DND-41 (cell line): ENCODE measurements around the gene NFIL3.
"Not testable (repeated sequence)": the region's sequence is repeated elsewhere in the genome, so short reads cannot be mapped to it uniquely, and the experiment has no call there.

Experiments used
- ATAC-seq: fragments of 200-7000 bp; cut with Tn5 transposase; 3 replicates; pipeline ENCODE4 v1.9.1; 2021; ENCODE audit warnings: low read depth; ENCODE audit not compliant: insufficient read depth
- DNase-seq: peaks from one replicate; pipeline ENCODE4 v3.0.0-alpha.2; 2020
- H2AFZ ChIP-seq: 2 replicates; pipeline ENCODE4 v1.6.0; 2012; ENCODE audit warnings: low read depth, low read length
- H3K27ac ChIP-seq: 2 replicates; pipeline ENCODE4 v1.5.1; 2012; ENCODE audit warnings: low read length, inconsistent platforms
- H3K27me3 ChIP-seq: fragments of 200-600 bp; sonication (generic); 2 replicates; pipeline ENCODE4 v1.6.0; 2012; ENCODE audit warnings: low read length, mild to moderate bottlenecking, inconsistent platforms; ENCODE audit not compliant: insufficient read depth, poor library complexity
- H3K36me3 ChIP-seq: 2 replicates; pipeline ENCODE4 v1.5.1; 2012; ENCODE audit warnings: low read length, inconsistent platforms; ENCODE audit not compliant: insufficient read depth
- H3K4me1 ChIP-seq: 2 replicates; pipeline ENCODE4 v1.5.1; 2012; ENCODE audit warnings: mild to moderate bottlenecking, low read length; ENCODE audit not compliant: insufficient read depth
- H3K4me2 ChIP-seq: 2 replicates; pipeline ENCODE4 v1.6.0; 2012; ENCODE audit warnings: mild to moderate bottlenecking, moderate library complexity, low read length, inconsistent platforms; ENCODE audit not compliant: insufficient read depth
- H3K4me3 ChIP-seq, 2 experiments: fragments of 200-600 bp in 1 of 2; shearing (Covaris generic) in 1 of 2; 2 replicates each; pipeline ENCODE4 v1.5.1; 2012 to 2016; ENCODE audit warnings: inconsistent platforms in 2 of 2, low read length in 2 of 2, mild to moderate bottlenecking in 2 of 2, low read depth in 1 of 2, moderate library complexity in 1 of 2
- H3K79me2 ChIP-seq: 2 replicates; pipeline ENCODE4 v1.6.0; 2012; ENCODE audit warnings: low read length, inconsistent platforms; ENCODE audit not compliant: insufficient read depth
- H3K9ac ChIP-seq: 2 replicates; pipeline ENCODE4 v1.6.0; 2012; ENCODE audit warnings: low read depth, mild to moderate bottlenecking, inconsistent platforms, low read length, moderate library complexity
- H3K9me3 ChIP-seq: 2 replicates; pipeline ENCODE4 v1.5.1; 2012; ENCODE audit warnings: low read length, moderate library complexity, mild to moderate bottlenecking, inconsistent platforms; ENCODE audit not compliant: insufficient read depth, severe bottlenecking
- H4K20me1 ChIP-seq: 2 replicates; pipeline ENCODE4 v1.6.0; 2012; ENCODE audit warnings: low read length; ENCODE audit not compliant: insufficient read depth
- EZH2 ChIP-seq: IDR thresholded peaks from 3 replicates; pipeline ENCODE4 v1.6.1; 2012; ENCODE audit warnings: borderline replicate concordance, low read depth, mild to moderate bottlenecking, moderate library complexity, low read length, inconsistent platforms; ENCODE audit not compliant: severe bottlenecking
- TF ChIP-seq, protein P1 (sequence below): IDR thresholded peaks from 2 replicates; pipeline ENCODE4 v1.5.1; 2012; ENCODE audit warnings: borderline replicate concordance, low read length, moderate library complexity, mild to moderate bottlenecking; ENCODE audit not compliant: poor library complexity, severe bottlenecking; ENCODE audit errors: extremely low read depth

The NFIL3 gene, protein sequence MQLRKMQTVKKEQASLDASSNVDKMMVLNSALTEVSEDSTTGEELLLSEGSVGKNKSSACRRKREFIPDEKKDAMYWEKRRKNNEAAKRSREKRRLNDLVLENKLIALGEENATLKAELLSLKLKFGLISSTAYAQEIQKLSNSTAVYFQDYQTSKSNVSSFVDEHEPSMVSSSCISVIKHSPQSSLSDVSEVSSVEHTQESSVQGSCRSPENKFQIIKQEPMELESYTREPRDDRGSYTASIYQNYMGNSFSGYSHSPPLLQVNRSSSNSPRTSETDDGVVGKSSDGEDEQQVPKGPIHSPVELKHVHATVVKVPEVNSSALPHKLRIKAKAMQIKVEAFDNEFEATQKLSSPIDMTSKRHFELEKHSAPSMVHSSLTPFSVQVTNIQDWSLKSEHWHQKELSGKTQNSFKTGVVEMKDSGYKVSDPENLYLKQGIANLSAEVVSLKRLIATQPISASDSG

DNA sequence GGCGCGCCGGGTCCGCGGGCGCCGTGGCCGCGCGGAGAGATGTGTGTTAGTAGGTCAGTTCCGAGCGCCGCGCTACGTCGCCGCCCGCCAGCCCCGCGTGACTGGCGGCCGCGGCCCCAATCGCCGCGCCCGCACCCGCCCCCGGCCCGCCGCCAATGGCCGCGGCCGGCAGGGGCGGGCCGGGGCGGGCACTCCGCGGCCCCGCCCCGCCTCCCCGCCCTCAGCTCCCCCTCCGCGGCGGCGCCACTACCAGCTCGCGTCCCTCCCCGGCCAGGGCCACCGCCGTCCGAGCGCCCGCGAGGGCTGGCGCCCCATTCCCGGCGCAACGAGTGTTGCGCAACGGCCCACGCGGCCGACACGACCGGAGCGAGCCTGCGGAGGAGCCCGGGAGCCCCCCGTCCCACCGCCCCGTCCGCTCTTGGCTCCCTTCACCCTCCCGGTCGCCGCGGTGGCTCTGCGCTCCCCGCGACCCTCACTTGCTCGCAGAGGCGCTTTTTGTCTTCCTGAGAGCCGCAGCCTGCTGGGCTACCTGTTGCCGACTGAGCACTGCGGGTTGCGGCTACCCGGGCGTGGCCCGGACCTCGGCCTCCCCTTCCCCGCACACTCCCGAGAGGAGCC, at the start of gene NFIL3:
NFIL3 (minus strand) TSS at position 48 of the 618 bp plus-strand sequence. CDS start 13,098 bp downstream, outside the sequence.
- no peak for TF ChIP-seq EZH2
- TF ChIP-seq, protein P1, sequence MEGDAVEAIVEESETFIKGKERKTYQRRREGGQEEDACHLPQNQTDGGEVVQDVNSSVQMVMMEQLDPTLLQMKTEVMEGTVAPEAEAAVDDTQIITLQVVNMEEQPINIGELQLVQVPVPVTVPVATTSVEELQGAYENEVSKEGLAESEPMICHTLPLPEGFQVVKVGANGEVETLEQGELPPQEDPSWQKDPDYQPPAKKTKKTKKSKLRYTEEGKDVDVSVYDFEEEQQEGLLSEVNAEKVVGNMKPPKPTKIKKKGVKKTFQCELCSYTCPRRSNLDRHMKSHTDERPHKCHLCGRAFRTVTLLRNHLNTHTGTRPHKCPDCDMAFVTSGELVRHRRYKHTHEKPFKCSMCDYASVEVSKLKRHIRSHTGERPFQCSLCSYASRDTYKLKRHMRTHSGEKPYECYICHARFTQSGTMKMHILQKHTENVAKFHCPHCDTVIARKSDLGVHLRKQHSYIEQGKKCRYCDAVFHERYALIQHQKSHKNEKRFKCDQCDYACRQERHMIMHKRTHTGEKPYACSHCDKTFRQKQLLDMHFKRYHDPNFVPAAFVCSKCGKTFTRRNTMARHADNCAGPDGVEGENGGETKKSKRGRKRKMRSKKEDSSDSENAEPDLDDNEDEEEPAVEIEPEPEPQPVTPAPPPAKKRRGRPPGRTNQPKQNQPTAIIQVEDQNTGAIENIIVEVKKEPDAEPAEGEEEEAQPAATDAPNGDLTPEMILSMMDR = no peak
- peaks cover 25% of the 10 kb centered on the region for H3K4me1 ChIP-seq
- ATAC-seq = peak; percentile 82

DNA sequence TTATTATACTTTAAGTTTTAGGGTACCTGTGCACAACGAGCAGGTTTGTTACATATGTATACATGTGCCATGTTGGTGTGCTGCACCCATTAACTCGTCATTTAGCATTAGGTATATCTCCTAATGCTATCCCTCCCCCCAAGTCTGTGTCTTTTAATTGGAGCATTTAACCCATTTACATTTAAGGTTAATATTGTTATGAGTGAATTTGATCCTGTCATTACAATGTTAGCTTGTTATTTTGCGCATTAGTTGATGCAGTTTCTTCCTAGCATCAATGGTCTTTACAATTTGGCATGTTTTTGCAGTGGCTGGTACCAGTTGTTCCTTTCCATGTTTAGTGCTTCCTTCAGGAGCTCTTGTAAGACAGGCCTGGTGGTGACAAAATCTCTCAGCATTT, 47.9 kb upstream of the NFIL3 start:
- H3K79me2 ChIP-seq, H3K27me3 ChIP-seq, ATAC-seq, H3K4me1 ChIP-seq, DNase-seq, H3K27ac ChIP-seq, H4K20me1 ChIP-seq, H2AFZ ChIP-seq, H3K36me3 ChIP-seq, H3K9me3 ChIP-seq, H3K4me3 ChIP-seq, H3K4me2 ChIP-seq, H3K9ac ChIP-seq: not testable (repeated sequence)

More for the DNA sequence above, at the start of gene NFIL3:
- Histone ChIP-seq H3K27me3 (peaks cover 22% of the 10 kb centered on the region), H3K36me3 (no peaks in the 10 kb centered on the region), H3K79me2 (peaks cover 17% of the 10 kb centered on the region), H3K9me3 (no peaks in the 10 kb centered on the region), H2AFZ (peak within 1 kb of the TSS; percentile 84), H4K20me1 (peaks cover 11% of the 10 kb centered on the region; the same call in 1 of the 2 replicates), H3K9ac (peak within 1 kb of the TSS; percentile 70), H3K27ac (peak within 1 kb of the TSS; percentile 56; the same call in 1 of the 2 replicates), H3K4me3 (peak within 1 kb of the TSS; percentile 86 to 93), H3K4me2 (peak within 1 kb of the TSS; percentile 88)
- DNase-seq = peak; percentile 69

DNA sequence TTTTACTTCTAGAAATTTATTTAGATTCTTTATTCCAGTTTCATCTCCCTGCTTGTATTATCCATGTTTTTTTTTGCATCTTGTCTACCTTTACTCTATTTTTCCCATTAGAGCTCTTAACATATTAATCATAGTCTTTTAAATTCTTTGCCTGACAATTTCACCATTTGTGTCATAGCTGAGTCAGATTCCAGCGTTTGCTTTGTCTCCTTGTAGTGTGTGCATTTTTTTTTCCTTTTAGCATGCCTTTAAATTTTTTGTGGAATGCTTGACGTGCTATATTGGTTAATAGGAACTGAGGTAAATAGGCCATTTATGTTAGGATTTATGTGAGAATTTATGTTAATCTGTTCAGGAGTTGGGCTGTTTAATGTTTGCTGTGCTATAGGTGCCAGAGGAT, 41.8 kb upstream of the NFIL3 start:
- H3K27ac ChIP-seq = no peak overlapping the region
- DNase-seq (no peak), ATAC-seq (no peak)
- no peak overlapping the region for H3K4me2 ChIP-seq
- no peak overlapping the region for H3K9ac ChIP-seq
- no peaks in the 10 kb centered on the region for H3K79me2 ChIP-seq
- no peak overlapping the region for H2AFZ ChIP-seq
- no peaks in the 10 kb centered on the region for H3K9me3 ChIP-seq
- no peaks in the 10 kb centered on the region for H3K36me3 ChIP-seq
- no peak for TF ChIP-seq EZH2
- TF ChIP-seq, protein P1 = no peak
- H3K4me1 ChIP-seq = no peaks in the 10 kb centered on the region
- H3K27me3 ChIP-seq = no peaks in the 10 kb centered on the region
- no peak overlapping the region for H3K4me3 ChIP-seq
- H4K20me1 ChIP-seq = no peaks in the 10 kb centered on the region

DNA sequence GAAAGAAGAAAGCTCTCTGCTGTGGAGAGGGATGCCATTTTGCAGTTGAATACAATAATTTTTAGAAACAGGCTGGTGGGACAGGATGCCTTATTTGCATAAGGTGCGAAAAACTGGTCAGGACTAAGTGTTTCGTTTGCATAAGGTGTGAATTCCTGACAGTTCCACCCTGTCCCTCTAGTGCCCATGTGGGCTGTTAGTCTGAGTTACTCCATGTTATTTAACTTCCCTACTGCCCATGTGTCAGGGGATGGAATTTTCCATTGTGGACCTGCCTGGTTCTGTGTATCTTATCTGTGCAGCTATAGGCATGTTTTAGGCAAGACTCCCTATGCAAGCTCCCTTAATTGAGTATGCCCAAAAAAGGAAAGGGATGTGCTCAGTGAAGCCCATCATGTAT, 35.3 kb upstream of the NFIL3 start:
- Histone ChIP-seq H3K27ac (no peak overlapping the region), H3K27me3 (no peaks in the 10 kb centered on the region), H4K20me1 (no peaks in the 10 kb centered on the region), H3K79me2 (no peaks in the 10 kb centered on the region), H3K4me2 (no peak overlapping the region), H2AFZ (no peak overlapping the region), H3K4me1 (no peaks in the 10 kb centered on the region), H3K36me3 (no peaks in the 10 kb centered on the region), H3K4me3 (no peak overlapping the region), H3K9me3 (no peaks in the 10 kb centered on the region), H3K9ac (no peak overlapping the region)
- no peak for TF ChIP-seq EZH2
- TF ChIP-seq, protein P1 = no peak
- ATAC-seq (no peak), DNase-seq (no peak)
